T-helper 1 cell treated with Interleukin-12 subunit alpha and Interleukin-12 subunit beta and Interleukin-4 antibody, amounts not matched to agents 30 ng/mL and 1 ng/mL, for 36 hours (primary cell): ENCODE results near the gene NR2F1. TPM values are rescaled to one million over a fixed set of nuclear protein-coding genes. Genes with fewer than 3 reads are reported as not detected.

Experiments
- intact Hi-C: fragments of 100-400 bp; cut with micrococcal nuclease; formaldehyde crosslinking; loops from one replicate; pipeline ENCODE4 v1.15.1; 2024
- total RNA-seq: library from RNA; stranded (reverse); gene quantifications from 2 replicates; pipeline ENCODE4 v1.2.3, GENCODE V29; 2022

NR2F1 gene
- total RNA-seq, 1 donor from 2014 or later = not detected

GRCh38 chr5:93576994-93577853, 5.8 kb upstream of the NR2F1 start:
- intact Hi-C loops = no loop called here

DNA sequence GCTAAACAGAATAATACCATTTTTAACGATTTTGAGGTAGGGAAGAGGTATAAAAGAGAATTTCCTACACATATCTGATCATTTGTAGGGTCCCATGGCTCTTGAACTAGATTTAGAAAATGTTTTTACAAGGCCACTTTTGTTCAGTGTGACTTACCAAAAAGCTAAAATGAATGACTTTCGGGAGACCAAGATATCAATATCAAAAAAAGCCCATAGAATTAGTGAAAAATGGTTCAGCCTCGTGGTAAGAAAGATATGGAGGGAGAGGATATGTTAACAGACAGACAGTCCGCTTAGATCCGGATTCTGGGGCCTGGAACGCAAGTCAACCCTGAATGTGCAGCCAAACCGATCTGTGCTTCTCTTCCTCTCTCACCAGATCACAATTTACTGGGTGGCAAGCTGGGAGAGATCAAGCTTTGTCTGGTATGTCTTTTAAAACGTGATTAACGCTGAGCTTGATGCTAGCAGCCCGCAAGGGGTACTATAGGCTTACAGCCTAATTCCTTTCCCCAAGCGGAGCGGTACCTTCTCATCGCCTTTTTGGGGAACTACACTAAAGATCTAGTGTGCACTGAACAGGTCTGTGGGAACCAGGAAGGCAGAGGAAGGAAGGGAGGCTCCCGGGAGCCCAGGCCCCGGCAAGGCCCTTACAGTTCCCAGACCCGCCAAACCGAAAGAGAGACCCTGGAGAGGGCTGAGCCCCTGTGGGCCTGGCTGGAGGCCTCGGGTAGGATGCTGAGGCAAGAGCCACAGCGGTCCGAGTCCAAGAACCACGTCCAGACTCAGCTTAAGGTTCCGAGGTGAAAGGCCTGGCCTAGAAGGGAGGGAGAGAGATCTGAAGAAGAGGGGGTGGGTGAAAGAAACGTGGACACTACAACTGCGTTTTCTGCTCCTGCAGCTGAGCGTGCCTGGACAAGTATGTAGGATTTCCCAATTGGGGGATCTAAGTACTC, 4.9 kb upstream of the NR2F1 start:
- intact Hi-C loops = no loop called here

- intact Hi-C loops = no loop called here
These were observed 4.0 kb upstream of the NR2F1 start for GRCh38 chr5:93578813-93579691.

DNA sequence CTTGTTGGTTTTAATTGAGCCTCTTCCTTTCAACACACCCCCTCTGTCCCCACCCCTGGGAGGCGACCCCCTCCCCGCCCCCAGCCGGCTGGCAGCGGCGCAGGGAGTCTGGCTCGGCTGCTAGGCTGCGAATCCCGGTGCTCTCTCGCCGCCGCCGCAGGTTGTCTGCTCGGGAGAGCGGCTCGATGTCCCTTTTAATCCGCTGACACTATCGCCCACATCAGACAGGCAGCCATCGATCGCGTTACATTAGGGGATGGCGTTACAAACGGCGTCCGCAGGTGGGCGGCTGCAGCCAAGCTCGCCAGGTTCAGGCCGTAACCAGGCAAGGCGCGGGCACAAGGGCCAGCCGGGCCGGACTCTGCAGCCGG, 3.3 kb upstream of the NR2F1 start:
- intact Hi-C loops = loop anchor here (2.0 to 10.0 kb wide), 3 partner anchors 29 to 1273 kb away; no protein-coding TSS in a partner anchor

- intact Hi-C loops = loop anchor here (2.0 to 10.0 kb wide), 3 partner anchors 29 to 1272 kb away; no protein-coding TSS in a partner anchor
These were observed 2.7 kb upstream of the NR2F1 start for GRCh38 chr5:93580063-93580926.

- intact Hi-C loops = loop anchor here (1.0 to 10.0 kb wide), 7 partner anchors 10 to 1271 kb away; no protein-coding TSS in a partner anchor
These were observed 2.0 kb upstream of the NR2F1 start, which contains the start of gene NR2F1-AS1 for GRCh38 chr5:93580927-93581445. Gene NR2F1-AS1, minus strand, starts transcription at chr5:93581219.

DNA sequence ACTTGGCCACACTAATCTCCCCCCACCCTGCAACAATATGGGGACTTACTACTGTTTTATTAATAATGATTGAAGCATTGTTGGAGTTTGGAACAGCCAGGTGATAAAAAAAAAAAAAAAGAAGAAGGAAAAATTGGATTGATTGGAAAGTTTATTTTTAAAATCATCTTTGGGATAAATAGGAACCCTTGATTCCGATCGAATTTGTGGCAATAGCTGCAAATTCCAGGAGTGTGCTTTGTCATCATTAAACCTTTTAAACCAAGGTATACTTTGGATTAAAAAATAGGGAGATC, 907 bp upstream of the NR2F1 start:
- intact Hi-C loops = loop anchor here (5.0 to 10.0 kb wide), 2 partner anchors 993 to 1270 kb away; no protein-coding TSS in a partner anchor

- intact Hi-C loops = loop anchor here (5.0 to 10.0 kb wide), 2 partner anchors 991 to 1269 kb away; no protein-coding TSS in a partner anchor
These were observed 381 bp downstream of the NR2F1 start for GRCh38 chr5:93583439-93583767.

GRCh38 chr5:93583768-93584595, 960 bp downstream of the NR2F1 start:
- intact Hi-C loops = loop anchor here (5.0 to 10.0 kb wide), 2 partner anchors 991 to 1268 kb away; no protein-coding TSS in a partner anchor

DNA sequence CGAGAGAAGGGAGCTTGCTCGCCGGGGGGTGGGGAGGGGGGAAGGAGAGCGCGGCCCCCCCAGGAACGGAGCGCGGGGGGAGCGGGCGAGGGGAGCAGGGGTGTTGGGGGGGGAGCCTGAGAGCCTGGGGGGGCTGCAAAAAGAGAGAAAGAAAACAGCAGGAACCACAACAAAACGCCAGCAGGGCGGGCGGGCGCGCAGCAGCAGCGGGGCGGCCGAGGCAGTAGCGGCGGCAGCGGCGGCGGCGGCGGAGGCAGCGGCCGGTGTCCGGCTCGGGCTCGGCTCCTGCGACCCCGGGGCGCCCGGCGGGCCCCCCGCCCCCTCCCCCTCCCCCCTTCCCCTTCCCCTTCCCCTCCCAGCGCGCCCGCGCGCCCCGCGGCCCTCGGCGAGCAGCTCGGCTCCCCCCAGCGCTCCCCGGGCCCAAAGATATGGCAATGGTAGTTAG, 1.6 kb downstream of the NR2F1 start:
- intact Hi-C loops = loop anchor here (5.0 to 10.0 kb wide), 2 partner anchors 990 to 1268 kb away; no protein-coding TSS in a partner anchor

- intact Hi-C loops = loop anchor here (10.0 kb wide), 1 partner anchor 990 kb away; no protein-coding TSS in a partner anchor
These were observed 2.2 kb downstream of the NR2F1 start for GRCh38 chr5:93585041-93585766.

- intact Hi-C loops = loop anchor here (1.0 to 10.0 kb wide), 4 partner anchors 9 to 989 kb away; no protein-coding TSS in a partner anchor
These were observed 2.9 kb downstream of the NR2F1 start for GRCh38 chr5:93585767-93586385.

DNA sequence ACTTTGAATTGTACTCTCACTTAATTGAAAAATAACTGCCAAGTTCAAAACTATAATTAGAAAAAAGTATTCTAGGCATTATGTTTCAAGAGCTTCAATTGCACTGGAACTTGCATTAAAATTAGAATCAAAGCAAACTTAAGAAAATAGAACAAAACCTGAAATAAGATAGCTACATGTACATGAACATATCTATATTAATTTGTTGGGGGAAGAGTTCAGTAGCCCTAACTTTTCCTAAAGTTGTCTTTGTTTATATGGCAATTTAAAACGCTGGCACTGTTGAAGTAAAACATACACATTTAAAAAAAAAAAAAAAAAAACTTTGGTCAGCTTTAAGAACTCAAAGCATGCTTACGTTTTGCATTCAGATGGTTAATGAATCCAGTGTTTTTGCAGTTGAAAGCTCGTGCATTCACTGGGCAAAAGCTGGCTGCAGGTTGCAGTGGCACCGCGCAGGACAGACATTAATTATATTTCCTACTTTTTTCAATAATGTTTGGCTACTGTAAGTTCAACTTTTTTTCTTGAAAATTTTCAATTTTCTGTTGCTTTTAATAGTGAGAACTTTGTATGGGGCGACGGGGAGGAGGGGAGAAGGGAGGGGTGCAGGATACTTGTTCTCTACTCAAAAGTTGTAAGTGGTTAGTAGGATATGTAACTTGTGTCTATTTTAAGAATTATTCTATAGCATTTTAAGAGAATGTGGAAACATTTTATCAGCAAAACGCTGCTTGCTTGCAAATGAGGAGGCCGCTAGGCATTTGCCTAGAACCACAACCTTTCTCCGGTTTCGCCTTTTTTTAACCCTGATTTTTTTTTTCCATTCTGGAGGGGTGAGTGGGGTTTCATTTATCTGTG, 3.9 kb downstream of the NR2F1 start:
- intact Hi-C loops = loop anchor here (1.0 to 10.0 kb wide), 4 partner anchors 8 to 988 kb away; no protein-coding TSS in a partner anchor

DNA sequence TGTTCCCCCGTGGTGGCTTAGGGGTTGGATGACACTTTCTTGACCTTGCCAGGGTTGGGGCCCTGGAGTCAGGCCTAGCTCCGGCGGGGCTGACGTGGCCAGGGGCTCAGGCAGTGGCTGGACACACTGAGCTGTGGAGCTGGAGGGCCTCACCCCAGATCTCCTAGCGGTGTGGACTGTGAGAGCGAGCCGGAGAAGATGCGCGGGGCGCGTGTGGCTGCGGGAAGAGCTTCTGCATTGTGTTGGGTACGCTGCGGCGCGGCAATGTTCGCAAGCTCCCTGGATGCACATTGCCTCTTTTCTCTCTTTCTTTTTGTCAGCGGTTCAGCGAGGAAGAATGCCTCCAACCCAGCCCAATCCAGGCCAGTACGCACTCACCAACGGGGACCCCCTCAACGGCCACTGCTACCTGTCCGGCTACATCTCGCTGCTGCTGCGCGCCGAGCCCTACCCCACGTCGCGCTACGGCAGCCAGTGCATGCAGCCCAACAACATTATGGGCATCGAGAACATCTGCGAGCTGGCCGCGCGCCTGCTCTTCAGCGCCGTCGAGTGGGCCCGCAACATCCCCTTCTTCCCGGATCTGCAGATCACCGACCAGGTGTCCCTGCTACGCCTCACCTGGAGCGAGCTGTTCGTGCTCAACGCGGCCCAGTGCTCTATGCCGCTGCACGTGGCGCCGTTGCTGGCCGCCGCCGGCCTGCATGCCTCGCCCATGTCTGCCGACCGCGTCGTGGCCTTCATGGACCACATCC, 4.8 kb downstream of the NR2F1 start:
- intact Hi-C loops = loop anchor here (2.0 to 10.0 kb wide), 3 partner anchors 15 to 987 kb away; no protein-coding TSS in a partner anchor
